Epithelial cell of esophagus (primary cell): Measurements from ENCODE around the gene UCP2.
A peak's percentile ranks its signal among the peaks of the same experiment; 100 is the strongest.

ENCODE experiments used
- DNase-seq: peaks from one replicate; pipeline ENCODE4 v3.0.0; 2010; ENCODE audit warnings: low read depth
- H3K4me3 ChIP-seq: 2 replicates; pipeline ENCODE4 v1.5.1; 2011; ENCODE audit warnings: mild to moderate bottlenecking, low read length, control low read depth
- TF ChIP-seq, protein P1 (sequence below): IDR thresholded peaks from 2 replicates; pipeline ENCODE4 v1.5.1; 2011; ENCODE audit warnings: low read depth, mild to moderate bottlenecking, low read length, control low read depth, inconsistent platforms; ENCODE audit not compliant: insufficient read depth; ENCODE audit errors: missing control alignments

The UCP2 gene

DNA sequence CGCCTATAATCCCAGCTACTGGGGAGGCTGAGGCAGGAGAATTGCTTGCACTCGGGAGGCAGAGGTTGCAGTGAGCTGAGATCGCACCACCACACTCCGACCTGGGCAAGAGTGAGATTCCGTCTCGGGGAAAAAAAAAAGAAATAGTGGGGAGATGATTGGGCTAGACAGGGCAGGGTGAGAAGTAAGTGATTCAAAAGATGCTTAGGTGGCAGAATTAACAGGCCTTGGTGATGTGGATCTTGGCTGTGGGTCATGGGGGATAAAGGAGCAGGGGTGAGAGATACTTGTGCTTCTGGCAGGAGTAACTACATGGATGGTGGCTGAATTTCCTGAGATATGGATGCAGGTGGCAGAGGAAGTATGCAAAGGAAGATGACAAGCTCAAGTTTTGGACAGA is 39.4 kb upstream of the UCP2 start:
- no peak for DNase-seq
- H3K4me3 ChIP-seq, result no peak overlapping the region
- TF ChIP-seq, protein P1, sequence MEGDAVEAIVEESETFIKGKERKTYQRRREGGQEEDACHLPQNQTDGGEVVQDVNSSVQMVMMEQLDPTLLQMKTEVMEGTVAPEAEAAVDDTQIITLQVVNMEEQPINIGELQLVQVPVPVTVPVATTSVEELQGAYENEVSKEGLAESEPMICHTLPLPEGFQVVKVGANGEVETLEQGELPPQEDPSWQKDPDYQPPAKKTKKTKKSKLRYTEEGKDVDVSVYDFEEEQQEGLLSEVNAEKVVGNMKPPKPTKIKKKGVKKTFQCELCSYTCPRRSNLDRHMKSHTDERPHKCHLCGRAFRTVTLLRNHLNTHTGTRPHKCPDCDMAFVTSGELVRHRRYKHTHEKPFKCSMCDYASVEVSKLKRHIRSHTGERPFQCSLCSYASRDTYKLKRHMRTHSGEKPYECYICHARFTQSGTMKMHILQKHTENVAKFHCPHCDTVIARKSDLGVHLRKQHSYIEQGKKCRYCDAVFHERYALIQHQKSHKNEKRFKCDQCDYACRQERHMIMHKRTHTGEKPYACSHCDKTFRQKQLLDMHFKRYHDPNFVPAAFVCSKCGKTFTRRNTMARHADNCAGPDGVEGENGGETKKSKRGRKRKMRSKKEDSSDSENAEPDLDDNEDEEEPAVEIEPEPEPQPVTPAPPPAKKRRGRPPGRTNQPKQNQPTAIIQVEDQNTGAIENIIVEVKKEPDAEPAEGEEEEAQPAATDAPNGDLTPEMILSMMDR, result no peak

DNA sequence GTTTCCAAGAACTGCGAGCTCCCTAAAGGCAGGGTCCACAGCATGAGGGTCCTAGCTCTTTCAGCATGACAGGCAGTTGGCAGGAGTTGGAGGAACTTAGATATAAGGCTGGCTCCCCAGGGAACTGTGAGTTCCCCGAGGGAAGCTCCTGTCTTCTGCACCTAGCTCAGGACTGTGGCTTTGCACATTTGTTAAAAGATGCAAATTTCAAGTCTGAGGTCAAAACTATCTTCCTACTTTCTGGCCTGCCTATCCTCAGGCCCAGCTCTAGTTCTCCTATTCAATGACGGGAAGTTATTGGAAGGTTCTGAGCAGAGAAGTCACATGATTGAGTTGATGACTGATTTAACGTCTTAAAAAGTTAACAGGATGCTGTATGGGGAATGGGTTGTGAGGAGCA is 37.9 kb upstream of the UCP2 start:
- no peak overlapping the region for H3K4me3 ChIP-seq
- DNase-seq, result no peak
- TF ChIP-seq, protein P1, result no peak

DNA sequence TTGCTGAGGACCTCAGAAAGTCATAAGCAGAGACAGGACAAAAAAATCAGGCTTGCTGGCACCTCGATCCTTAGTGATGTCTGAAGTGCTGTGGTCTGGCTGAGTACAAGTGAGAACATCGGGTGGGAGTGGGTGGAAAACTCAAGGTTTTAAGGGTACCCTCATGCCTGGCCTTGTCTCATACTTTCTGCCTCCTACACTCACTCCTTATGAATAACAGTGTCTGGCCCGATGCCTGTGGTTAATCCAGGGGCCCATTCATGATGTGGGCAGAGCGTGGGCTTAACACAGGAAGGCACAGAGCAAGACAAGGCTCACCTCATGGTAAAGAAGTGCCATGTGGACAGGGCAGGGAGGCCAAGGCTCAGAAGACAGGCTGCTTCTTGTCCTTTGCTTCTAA is 37.2 kb upstream of the UCP2 start:
- TF ChIP-seq, protein P1, result no peak
- no peak overlapping the region for H3K4me3 ChIP-seq

DNA sequence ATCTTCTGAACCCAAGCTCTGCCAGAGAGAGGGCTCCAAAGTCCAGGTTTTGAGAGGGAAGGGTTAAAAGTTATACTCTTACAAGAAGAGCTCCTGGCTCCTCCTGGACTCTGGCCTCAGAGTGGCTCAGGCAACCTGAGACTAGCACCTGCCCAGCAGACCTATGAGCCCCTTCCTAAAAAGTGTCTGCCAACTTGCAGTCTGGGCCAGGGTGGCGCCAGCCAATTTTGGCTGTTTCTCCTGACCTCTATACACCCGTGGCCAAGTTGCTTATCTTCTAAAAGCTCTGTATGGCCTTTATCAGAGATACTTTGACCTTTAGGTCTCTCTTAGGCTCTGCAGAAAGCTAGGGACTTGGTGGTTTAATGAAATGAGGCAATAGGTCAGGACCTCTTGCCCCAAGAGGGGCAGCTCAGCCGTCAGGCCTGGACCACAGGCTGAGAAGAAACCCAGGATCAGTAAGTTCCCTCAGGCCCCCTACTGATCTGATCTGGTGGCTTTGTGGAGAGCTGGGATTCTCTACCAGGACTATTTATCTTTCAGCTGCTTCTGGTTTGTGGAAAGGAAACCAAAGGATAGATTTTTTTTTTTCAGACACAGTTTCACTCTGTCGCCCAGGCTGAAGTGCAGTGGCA is 36.6 kb upstream of the UCP2 start:
- no peak for DNase-seq
- TF ChIP-seq, protein P1, result no peak
- H3K4me3 ChIP-seq, result no peak overlapping the region

More for the DNA sequence above, 37.2 kb upstream of the UCP2 start:
- DNase-seq, result peak; percentile 75

DNA sequence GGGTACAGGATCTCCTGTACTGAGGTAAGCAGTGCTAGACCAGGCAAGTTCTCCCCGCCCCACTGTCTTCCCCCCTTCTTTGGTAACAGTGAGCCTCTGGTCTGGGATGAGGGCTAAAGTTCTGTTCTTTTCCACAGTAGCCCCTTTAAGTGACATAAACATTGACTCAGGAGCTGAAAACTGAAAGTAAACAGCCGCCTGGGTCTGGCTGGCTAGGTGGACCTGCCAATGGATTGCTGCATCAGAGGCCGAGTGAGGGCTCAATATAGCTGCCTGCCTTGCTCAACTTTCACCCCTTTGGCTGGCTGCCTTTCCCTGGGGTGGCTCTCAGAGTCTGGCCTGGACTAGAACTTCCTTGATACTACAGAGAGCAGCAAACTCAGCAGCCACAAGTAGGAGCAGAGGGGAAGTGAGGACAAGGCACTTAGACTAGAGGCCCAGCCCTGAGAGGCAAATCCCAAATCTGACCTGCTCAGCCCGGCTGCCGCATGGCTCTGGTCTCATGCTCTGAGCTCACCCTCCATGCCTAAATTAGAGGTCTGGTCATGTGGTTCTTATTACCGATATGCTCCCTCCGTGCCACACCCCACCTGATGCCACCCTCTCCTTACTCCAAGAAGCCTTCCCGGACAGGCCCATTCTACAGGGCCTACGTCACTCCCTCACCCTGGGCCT is 35.8 kb upstream of the UCP2 start:
- DNase-seq, result peak; percentile 64
- no peak overlapping the region for H3K4me3 ChIP-seq
- TF ChIP-seq, protein P1, result no peak

DNA sequence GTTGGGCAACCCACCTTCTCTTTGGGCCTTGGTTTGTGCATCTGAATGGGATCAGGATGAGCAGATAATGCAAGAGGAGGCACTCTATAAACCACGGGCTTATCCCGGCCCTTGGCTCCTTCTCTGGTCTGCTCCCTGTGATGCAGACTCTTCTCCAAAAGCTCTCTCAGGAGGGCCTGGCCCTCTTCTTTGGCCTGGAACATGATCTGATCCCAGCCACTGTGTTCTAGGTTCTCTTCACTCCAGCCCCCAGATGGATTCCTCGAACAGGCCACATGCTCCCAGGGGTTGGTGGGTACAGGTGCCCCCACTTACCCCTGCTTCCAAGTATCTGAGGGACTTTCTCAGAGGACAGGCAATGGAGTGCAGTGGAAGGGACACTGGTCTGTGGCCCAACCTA is 35.0 kb upstream of the UCP2 start:
- no peak for DNase-seq
- H3K4me3 ChIP-seq, result no peak overlapping the region
- TF ChIP-seq, protein P1, result no peak
